H1 (cell line): ENCODE results near the gene IQGAP1. TPM values are rescaled to one million over a fixed set of nuclear protein-coding genes. Genes with fewer than 3 reads are reported as not detected.

Experiments
- CTCF ChIA-PET: fragments of 300-600 bp; sonication (Branson Sonifier 250); formaldehyde crosslinking; loops from one replicate; lab custom pipeline; 2021; ENCODE audit not compliant: partially characterized antibody; lab: Charles Lee
- POLR2A ChIA-PET: fragments of 300-600 bp; sonication (Branson Sonifier 250); formaldehyde crosslinking; loops from one replicate; lab custom pipeline; 2021; ENCODE audit warnings: inconsistent platforms; ENCODE audit not compliant: partially characterized antibody; lab: Charles Lee
- DNase-seq, 2 experiments: peaks; one replicate each; pipeline versions ENCODE4 v3.0.0 to v3.0.0-alpha.2; 2010 to 2022; ENCODE audit warnings: low spot score in 2 of 2, low read depth in 1 of 2, mixed read lengths in 1 of 2
- FAIRE-seq: peaks from 2 replicates; lab custom pipeline; 2011; peaks lifted over from hg19 to GRCh38; lab: Jason Lieb, UNC
- H2AFZ ChIP-seq: 2 replicates; pipeline ENCODE4 v1.8.1; 2012; ENCODE audit warnings: low read length, inconsistent platforms
- H2AK5ac ChIP-seq: 2 replicates; pipeline ENCODE4 v1.6.1; 2013; ENCODE audit warnings: low read depth, low read length
- H2BK120ac ChIP-seq: replicated peaks from 2 replicates; pipeline ENCODE3; 2013; ENCODE audit warnings: low read depth, low read length, inconsistent platforms
- H2BK12ac ChIP-seq: 2 replicates; pipeline ENCODE4 v1.6.1; 2013; ENCODE audit warnings: low read depth, low read length
- H2BK15ac ChIP-seq: 2 replicates; pipeline ENCODE4 v1.6.1; 2013; ENCODE audit warnings: low read length
- H2BK20ac ChIP-seq: 2 replicates; pipeline ENCODE4 v1.6.1; 2013; ENCODE audit warnings: low read length
- H2BK5ac ChIP-seq: 2 replicates; pipeline ENCODE4 v1.6.1; 2013; ENCODE audit warnings: low read depth, low read length
- H3K14ac ChIP-seq: 2 replicates; pipeline ENCODE4 v1.6.1; 2013; ENCODE audit warnings: inconsistent platforms; ENCODE audit not compliant: insufficient read length
- H3K18ac ChIP-seq: 2 replicates; pipeline ENCODE4 v1.6.1; 2013; ENCODE audit warnings: low read length; ENCODE audit errors: extremely low read depth
- H3K23ac ChIP-seq: 2 replicates; pipeline ENCODE4 v1.6.1; 2013; ENCODE audit warnings: inconsistent platforms; ENCODE audit not compliant: insufficient read length
- H3K23me2 ChIP-seq: 2 replicates; pipeline ENCODE4 v1.6.1; 2013; ENCODE audit warnings: low read depth, low read length
- H3K27ac ChIP-seq: 2 replicates; pipeline ENCODE4 v1.6.1; 2011; ENCODE audit warnings: low read depth, low read length, inconsistent platforms
- H3K27me3 ChIP-seq, 4 experiments: replicated peaks in 1 of 4; 1 replicate in 1 of 4; 2 replicates in 3 of 4; pipeline versions ENCODE4 v1.6.1 to v1.8.1; 2011 to 2013; ENCODE audit warnings: low read length in 3 of 4, mild to moderate bottlenecking in 3 of 4, inconsistent platforms in 2 of 4, mixed read lengths in 2 of 4, moderate library complexity in 1 of 4; ENCODE audit not compliant: control insufficient read depth in 3 of 4, insufficient read depth in 3 of 4; ENCODE audit errors: extremely low read depth in 1 of 4
- H3K36me3 ChIP-seq, 4 experiments: 2 replicates each; pipeline versions ENCODE4 v1.6.1 to v1.8.1; 2011 to 2013; ENCODE audit warnings: mild to moderate bottlenecking in 4 of 4, low read length in 3 of 4, moderate library complexity in 2 of 4, control low read depth in 1 of 4, inconsistent platforms in 1 of 4; ENCODE audit not compliant: insufficient read depth in 4 of 4, control insufficient read depth in 2 of 4
- H3K4ac ChIP-seq: replicated peaks from 2 replicates; pipeline ENCODE3; 2013; ENCODE audit warnings: low read length, low read depth, mixed read lengths, inconsistent platforms; ENCODE audit not compliant: insufficient read length
- H3K4me1 ChIP-seq, 4 experiments: replicated peaks in 1 of 4; 1 replicate in 1 of 4; 2 replicates in 3 of 4; pipeline versions ENCODE4 v1.6.1 to v1.8.1; 2011 to 2013; ENCODE audit warnings: low read length in 3 of 4, inconsistent platforms in 2 of 4, mixed read lengths in 1 of 4; ENCODE audit not compliant: insufficient read depth in 4 of 4, control insufficient read depth in 3 of 4
- H3K4me2 ChIP-seq, 2 experiments: 2 replicates each; pipeline versions ENCODE4 v1.6.1 to v1.8.1; 2011 to 2013; ENCODE audit warnings: low read depth in 2 of 2, low read length in 2 of 2, control low read depth in 1 of 2, inconsistent platforms in 1 of 2, mild to moderate bottlenecking in 1 of 2; ENCODE audit not compliant: insufficient read depth in 1 of 2
- H3K4me3 ChIP-seq, 4 experiments: fragments of 200-600, 300-600 bp in 1 of 4; sonication (generic), shearing (Covaris generic), sonication (Bioruptor Twin) in 1 of 4; 2 replicates each; pipeline versions ENCODE4 v1.5.1 to v1.8.1; 2011 to 2016; ENCODE audit warnings: low read length in 4 of 4, low read depth in 3 of 4, control low read depth in 2 of 4, inconsistent platforms in 2 of 4, mild to moderate bottlenecking in 2 of 4, mixed read lengths in 1 of 4, moderate library complexity in 1 of 4; ENCODE audit not compliant: insufficient read depth in 2 of 4; ENCODE audit errors: extremely low read depth in 1 of 4
- H3K56ac ChIP-seq: replicated peaks from 2 replicates; pipeline ENCODE3; 2013; ENCODE audit warnings: low read depth, mild to moderate bottlenecking, mixed read lengths, low read length, inconsistent platforms; ENCODE audit not compliant: insufficient read length
- H3K79me1 ChIP-seq: 2 replicates; pipeline ENCODE4 v1.6.1; 2013; ENCODE audit warnings: low read depth, low read length, control low read depth
- H3K79me2 ChIP-seq, 2 experiments: 2 replicates each; pipeline versions ENCODE4 v1.6.1 to v1.8.1; 2012 to 2013; ENCODE audit warnings: low read length in 2 of 2, mild to moderate bottlenecking in 2 of 2, inconsistent platforms in 1 of 2; ENCODE audit not compliant: insufficient read depth in 2 of 2, control insufficient read depth in 1 of 2
- H3K9ac ChIP-seq, 4 experiments: replicated peaks in 1 of 4; 1 replicate in 1 of 4; 2 replicates in 3 of 4; pipeline versions ENCODE4 v1.6.1 to v1.8.1; 2011 to 2013; ENCODE audit warnings: low read depth in 3 of 4, low read length in 3 of 4, control low read depth in 2 of 4, mild to moderate bottlenecking in 2 of 4, moderate library complexity in 2 of 4, inconsistent platforms in 1 of 4; ENCODE audit errors: extremely low read depth in 1 of 4
- H3K9me3 ChIP-seq, 2 experiments: 2 replicates each; pipeline versions ENCODE4 v1.6.1 to v1.8.1; 2012 to 2013; ENCODE audit warnings: mild to moderate bottlenecking in 2 of 2, moderate library complexity in 2 of 2, control low read depth in 1 of 2, inconsistent platforms in 1 of 2, low read depth in 1 of 2, low read length in 1 of 2, mixed read lengths in 1 of 2; ENCODE audit not compliant: insufficient read depth in 2 of 2
- H4K20me1 ChIP-seq, 2 experiments: replicated peaks in 1 of 2; 2 replicates each; pipeline versions ENCODE3 to v1.8.1; 2011 to 2013; ENCODE audit warnings: inconsistent platforms in 2 of 2, low read length in 2 of 2, mild to moderate bottlenecking in 1 of 2; ENCODE audit not compliant: insufficient read depth in 2 of 2, control insufficient read depth in 1 of 2
- H4K5ac ChIP-seq: 2 replicates; pipeline ENCODE4 v1.6.1; 2013; ENCODE audit warnings: low read length, low read depth, mixed read lengths, inconsistent platforms; ENCODE audit not compliant: insufficient read length
- H4K8ac ChIP-seq: 2 replicates; pipeline ENCODE4 v1.8.0; 2013; ENCODE audit warnings: mild to moderate bottlenecking, moderate library complexity, low read length, inconsistent platforms; ENCODE audit not compliant: insufficient read depth; ENCODE audit errors: extremely low read depth
- H4K91ac ChIP-seq: replicated peaks from 2 replicates; pipeline ENCODE3; 2013; ENCODE audit warnings: low read length, mixed read lengths, inconsistent platforms; ENCODE audit not compliant: insufficient read length
- BCL11A ChIP-seq, 2 experiments: IDR thresholded peaks; one replicate each; pipeline ENCODE4 v1.6.1; 2011; ENCODE audit warnings: low read depth in 2 of 2, low read length in 2 of 2, mild to moderate bottlenecking in 2 of 2
- CEBPB ChIP-seq: IDR thresholded peaks from 2 replicates; pipeline ENCODE4 v1.6.1; 2012; ENCODE audit warnings: low read depth, low read length
- NANOG ChIP-seq: IDR thresholded peaks from 2 replicates; pipeline ENCODE4 v1.6.1; 2011; ENCODE audit warnings: low read length, low read depth, mild to moderate bottlenecking, inconsistent platforms; ENCODE audit not compliant: insufficient read depth, poor library complexity, severe bottlenecking
- RAD21 ChIP-seq, 2 experiments: IDR thresholded peaks in 1 of 2; conservative IDR thresholded peaks in 1 of 2; 2 replicates each; pipeline ENCODE4 v1.6.1; 2011; ENCODE audit warnings: low read depth in 2 of 2, low read length in 2 of 2, improper control_type of control experiment in 1 of 2, inconsistent platforms in 1 of 2, mild to moderate bottlenecking in 1 of 2, moderate library complexity in 1 of 2
- RNF2 ChIP-seq: fragments of 200-900, 300-1000 bp; sonication (generic); IDR thresholded peaks from 2 replicates; pipeline ENCODE4 v1.7.1; 2016; ENCODE audit warnings: borderline replicate concordance, low read depth, mild to moderate bottlenecking, antibody characterized with exemption, low read length; ENCODE audit not compliant: poor library complexity, severe bottlenecking; ENCODE audit errors: missing control alignments
- RXRA ChIP-seq: IDR thresholded peaks from 2 replicates; pipeline ENCODE4 v1.6.1; 2011; ENCODE audit warnings: low read depth, mild to moderate bottlenecking, low read length, moderate library complexity; ENCODE audit not compliant: insufficient read depth
- SIN3A ChIP-seq, 2 experiments: IDR thresholded peaks in 1 of 2; conservative IDR thresholded peaks in 1 of 2; 2 replicates each; pipeline ENCODE4 v1.6.1; 2011 to 2012; ENCODE audit warnings: low read length in 2 of 2, improper control_type of control experiment in 1 of 2, low read depth in 1 of 2, mild to moderate bottlenecking in 1 of 2
- SP1 ChIP-seq: IDR thresholded peaks from 2 replicates; pipeline ENCODE4 v1.6.1; 2011; ENCODE audit warnings: low read depth, low read length
- TAF1 ChIP-seq: IDR thresholded peaks from 2 replicates; pipeline ENCODE4 v1.6.1; 2011; ENCODE audit warnings: mild to moderate bottlenecking, low read depth, low read length
- YY1 ChIP-seq: IDR thresholded peaks from 2 replicates; pipeline ENCODE4 v1.6.1; 2011; ENCODE audit warnings: low read depth, mild to moderate bottlenecking, low read length
- WGBS, 2 experiments: shearing (Covaris generic) in 1 of 2; methylation state at CpG; one replicate each; pipeline versions ENCODE4 v1.1.6 to v1.1.7; 2013 to 2015; ENCODE audit warnings: low lambda C conversion rate in 2 of 2, mixed read lengths in 2 of 2, inconsistent platforms in 1 of 2, low coverage in 1 of 2, missing lambda C conversion rate in 1 of 2; ENCODE audit not compliant: insufficient replicate concordance in 2 of 2, insufficient coverage in 1 of 2, insufficient read length in 1 of 2; ENCODE audit errors: extremely low coverage in 1 of 2, missing lambda C conversion rate in 1 of 2; 5-methylcytosine and 5-hydroxymethylcytosine counted together
- polyA plus RNA-seq, 7 experiments: library from polyadenylated mRNA; depleted of rRNA in 3 of 7; stranded (reverse) in 5 of 7; unstranded in 2 of 7; fragments of >200 nt in 5 of 7; fragments of 200-250 nt in 2 of 7; gene quantifications; 1 replicate in 5 of 7; 2 replicates in 1 of 7; 4 replicates in 1 of 7; pipeline versions ENCODE4 v1.2.1 to v1.2.3, GENCODE V29; 2011 to 2013; ENCODE audit warnings: missing spikeins in 2 of 7, mixed read lengths in 2 of 7
- total RNA-seq: library from RNA; stranded (reverse); fragmentation: NEBNext Ultra II Directional; extraction: Animal tissue kit (Norgen Biotek cat#: 25700); gene quantifications from 2 replicates; pipeline ENCODE4 v1.2.1, GENCODE V29; 2021
- TF ChIP-seq, protein P1 (sequence below): IDR thresholded peaks from 2 replicates; pipeline ENCODE4 v1.6.1; 2012; ENCODE audit warnings: low read length, inconsistent platforms

IQGAP1 gene
- total and polyA plus RNA-seq, 2 of the 8 experiments (the other 6 are each of a cell fraction or from before 2014, with no cell fraction given) = 56.0 to 138 TPM

DNA sequence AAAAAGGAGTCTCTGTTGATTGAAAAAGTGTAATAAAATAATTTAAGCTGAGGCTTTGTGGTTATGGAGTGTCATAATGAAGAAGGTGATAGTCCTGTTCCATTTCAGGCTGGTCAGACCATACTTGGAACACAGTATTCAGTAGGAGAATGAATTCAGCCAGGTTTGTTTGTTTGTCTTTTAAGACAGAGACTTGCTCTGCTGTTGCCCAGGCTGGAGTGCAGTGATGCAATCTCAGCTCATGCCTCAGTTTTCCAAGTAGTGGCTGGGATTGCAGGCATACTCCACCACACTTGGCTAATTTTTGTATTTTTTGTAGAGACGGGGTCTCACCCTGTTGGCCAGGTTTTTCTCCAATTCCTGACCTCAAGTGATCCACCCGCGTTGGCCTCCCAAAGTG is 33.5 kb downstream of the IQGAP1 start:
- no peaks in the 10 kb centered on the region for H3K23me2 ChIP-seq
- no peak overlapping the region for H3K14ac ChIP-seq
- FAIRE-seq (no peak), DNase-seq (no peak)
- H2BK15ac ChIP-seq = 0 out of 2 replicates have a peak overlapping the region, but pooled peaks have one; percentile 81
- no peaks in the 10 kb centered on the region for H3K9me3 ChIP-seq
- H2BK20ac ChIP-seq = no peak overlapping the region
- no peak overlapping the region for H3K23ac ChIP-seq
- H2BK120ac ChIP-seq = no peak overlapping the region
- H3K36me3 ChIP-seq = no peaks in the 10 kb centered on the region
- no peak overlapping the region for H2BK12ac ChIP-seq
- no peak overlapping the region for H2BK5ac ChIP-seq
- no peak overlapping the region for H4K91ac ChIP-seq
- ChIA-PET POLR2A (interaction anchor here (0.8 to 2.2 kb wide), 3 partner anchors 10 to 47 kb away, joined by 3 to 6 read pairs (median 3); no protein-coding TSS in a partner anchor), CTCF (interaction anchor here (0.7 to 1.9 kb wide), 5 partner anchors 27 to 120 kb away, joined by 3 to 9 read pairs (median 4); no protein-coding TSS in a partner anchor)
- no peaks in the 10 kb centered on the region for H3K27me3 ChIP-seq
- no peak overlapping the region for H2AFZ ChIP-seq
- H4K5ac ChIP-seq = no peak overlapping the region
- H4K8ac ChIP-seq = no peak overlapping the region
- H4K20me1 ChIP-seq = no peaks in the 10 kb centered on the region
- no peak overlapping the region for H3K9ac ChIP-seq
- peaks cover 4 to 83% of the 10 kb centered on the region in 2 experiments; a peak in 3 of 4 replicates for H3K79me2 ChIP-seq
- no peak overlapping the region for H3K4me2 ChIP-seq
- WGBS, 2 experiments = 94% methylated on average over 3 of the region's 3 CpGs; no CpG with 5 or more reads in 1 of the 2 experiments
- no peak overlapping the region for H3K4me3 ChIP-seq
- no peak overlapping the region for H3K18ac ChIP-seq
- no peak overlapping the region for H3K4ac ChIP-seq
- no peak overlapping the region for H3K27ac ChIP-seq
- no peak overlapping the region for H3K56ac ChIP-seq
- peaks cover 6% of the 10 kb centered on the region; the same call in 1 of the 2 replicates for H3K79me1 ChIP-seq
- H3K4me1 ChIP-seq = peaks cover 3 to 9% (median 6%) of the 10 kb centered on the region in 4 experiments; a peak in 6 of 7 replicates
- no peak overlapping the region for H2AK5ac ChIP-seq
- TF ChIP-seq RAD21 (IDR thresholded peaks at IDR 0.05 in 1 of 2, conservative IDR thresholded peaks at IDR 0.05 in 1 of 2; ENCODE audit: low read depth in 2 of 2, low read length in 2 of 2) (no peak), BCL11A (IDR thresholded peaks at IDR 0.05; ENCODE audit: low read depth in 2 of 2, low read length in 2 of 2) (no peak), CEBPB (no peak), RXRA (no peak), YY1 (no peak), SP1 (no peak), SIN3A (conservative IDR thresholded peaks at IDR 0.05 in 1 of 2, IDR thresholded peaks at IDR 0.05 in 1 of 2; ENCODE audit: low read depth in 1 of 2, low read length in 2 of 2) (no peak), NANOG (no peak), RNF2 (no peak), TAF1 (no peak)
- TF ChIP-seq, protein P1, sequence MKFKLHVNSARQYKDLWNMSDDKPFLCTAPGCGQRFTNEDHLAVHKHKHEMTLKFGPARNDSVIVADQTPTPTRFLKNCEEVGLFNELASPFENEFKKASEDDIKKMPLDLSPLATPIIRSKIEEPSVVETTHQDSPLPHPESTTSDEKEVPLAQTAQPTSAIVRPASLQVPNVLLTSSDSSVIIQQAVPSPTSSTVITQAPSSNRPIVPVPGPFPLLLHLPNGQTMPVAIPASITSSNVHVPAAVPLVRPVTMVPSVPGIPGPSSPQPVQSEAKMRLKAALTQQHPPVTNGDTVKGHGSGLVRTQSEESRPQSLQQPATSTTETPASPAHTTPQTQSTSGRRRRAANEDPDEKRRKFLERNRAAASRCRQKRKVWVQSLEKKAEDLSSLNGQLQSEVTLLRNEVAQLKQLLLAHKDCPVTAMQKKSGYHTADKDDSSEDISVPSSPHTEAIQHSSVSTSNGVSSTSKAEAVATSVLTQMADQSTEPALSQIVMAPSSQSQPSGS = no peak
